Measurements from ENCODE around the gene DIAPH2. TPM values are rescaled to one million over a fixed set of nuclear protein-coding genes. Genes with fewer than 3 reads are reported as not detected.

Gene DIAPH2
- total RNA-seq, 1 experiment from 2014 or later, result 15.9 TPM

DNA sequence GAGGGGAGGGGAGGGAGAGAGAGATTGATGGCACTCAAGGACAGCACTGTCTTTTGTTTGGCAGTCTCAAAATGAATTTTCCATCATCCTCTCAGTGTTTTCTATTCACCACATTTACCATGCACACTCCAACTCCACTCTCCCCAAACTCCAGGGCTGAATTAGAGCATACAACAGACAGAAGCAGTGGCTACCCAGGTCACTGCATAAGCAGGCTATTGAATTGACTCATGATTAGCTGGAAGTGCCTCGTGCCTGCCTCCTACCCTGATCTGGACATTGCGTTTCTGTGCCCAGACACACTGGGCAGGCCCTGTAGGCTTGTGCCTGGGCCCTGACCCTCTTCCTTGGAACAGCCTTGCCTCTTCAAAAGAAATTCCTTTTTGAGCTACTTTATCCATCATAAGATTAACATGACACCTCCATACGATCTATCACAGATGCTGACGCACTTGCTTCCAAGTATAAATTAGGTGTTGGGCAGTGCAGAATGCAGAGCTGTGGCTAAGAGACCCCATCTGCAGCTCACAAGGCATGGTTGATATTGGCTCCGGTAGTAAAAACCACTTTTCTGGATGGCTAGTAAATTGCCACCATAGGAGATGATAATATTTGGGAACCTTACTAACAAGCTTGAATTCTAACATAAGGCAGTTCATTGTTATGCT is 952.0 kb downstream of the DIAPH2 start:
- ATAC-seq (no peak), DNase-seq (ENCODE audit: low spot score) (no peak)
- no peak for TF ChIP-seq ZNF416 (CRISPR knock-in tag; IDR thresholded peaks at IDR 0.05)
- no peak for TF ChIP-seq NFATC4 (CRISPR knock-in tag; IDR thresholded peaks at IDR 0.05)
- no peak for TF ChIP-seq OVOL2 (CRISPR knock-in tag; IDR thresholded peaks at IDR 0.05; ENCODE audit: borderline replicate concordance)
- TF ChIP-seq NR3C1 (CRISPR knock-in tag; conservative IDR thresholded peaks at IDR 0.05; ENCODE audit: low read depth), result no peak
- no peak for TF ChIP-seq SOX15 (CRISPR knock-in tag; IDR thresholded peaks at IDR 0.05)
- no peak for TF ChIP-seq RELA (CRISPR knock-in tag; IDR thresholded peaks at IDR 0.05; ENCODE audit: borderline replicate concordance)
- TF ChIP-seq FOXJ3 (CRISPR knock-in tag; IDR thresholded peaks at IDR 0.05; ENCODE audit: borderline replicate concordance), result no peak
- TF ChIP-seq, protein P1, sequence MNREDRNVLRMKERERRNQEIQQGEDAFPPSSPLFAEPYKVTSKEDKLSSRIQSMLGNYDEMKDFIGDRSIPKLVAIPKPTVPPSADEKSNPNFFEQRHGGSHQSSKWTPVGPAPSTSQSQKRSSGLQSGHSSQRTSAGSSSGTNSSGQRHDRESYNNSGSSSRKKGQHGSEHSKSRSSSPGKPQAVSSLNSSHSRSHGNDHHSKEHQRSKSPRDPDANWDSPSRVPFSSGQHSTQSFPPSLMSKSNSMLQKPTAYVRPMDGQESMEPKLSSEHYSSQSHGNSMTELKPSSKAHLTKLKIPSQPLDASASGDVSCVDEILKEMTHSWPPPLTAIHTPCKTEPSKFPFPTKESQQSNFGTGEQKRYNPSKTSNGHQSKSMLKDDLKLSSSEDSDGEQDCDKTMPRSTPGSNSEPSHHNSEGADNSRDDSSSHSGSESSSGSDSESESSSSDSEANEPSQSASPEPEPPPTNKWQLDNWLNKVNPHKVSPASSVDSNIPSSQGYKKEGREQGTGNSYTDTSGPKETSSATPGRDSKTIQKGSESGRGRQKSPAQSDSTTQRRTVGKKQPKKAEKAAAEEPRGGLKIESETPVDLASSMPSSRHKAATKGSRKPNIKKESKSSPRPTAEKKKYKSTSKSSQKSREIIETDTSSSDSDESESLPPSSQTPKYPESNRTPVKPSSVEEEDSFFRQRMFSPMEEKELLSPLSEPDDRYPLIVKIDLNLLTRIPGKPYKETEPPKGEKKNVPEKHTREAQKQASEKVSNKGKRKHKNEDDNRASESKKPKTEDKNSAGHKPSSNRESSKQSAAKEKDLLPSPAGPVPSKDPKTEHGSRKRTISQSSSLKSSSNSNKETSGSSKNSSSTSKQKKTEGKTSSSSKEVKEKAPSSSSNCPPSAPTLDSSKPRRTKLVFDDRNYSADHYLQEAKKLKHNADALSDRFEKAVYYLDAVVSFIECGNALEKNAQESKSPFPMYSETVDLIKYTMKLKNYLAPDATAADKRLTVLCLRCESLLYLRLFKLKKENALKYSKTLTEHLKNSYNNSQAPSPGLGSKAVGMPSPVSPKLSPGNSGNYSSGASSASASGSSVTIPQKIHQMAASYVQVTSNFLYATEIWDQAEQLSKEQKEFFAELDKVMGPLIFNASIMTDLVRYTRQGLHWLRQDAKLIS (CRISPR knock-in tag; IDR thresholded peaks at IDR 0.05; ENCODE audit: borderline replicate concordance), result no peak
- no peak for TF ChIP-seq CTCF (IDR thresholded peaks at IDR 0.05)
- TF ChIP-seq JUN (CRISPR knock-in tag; IDR thresholded peaks at IDR 0.05), result no peak
- TF ChIP-seq, protein P2, sequence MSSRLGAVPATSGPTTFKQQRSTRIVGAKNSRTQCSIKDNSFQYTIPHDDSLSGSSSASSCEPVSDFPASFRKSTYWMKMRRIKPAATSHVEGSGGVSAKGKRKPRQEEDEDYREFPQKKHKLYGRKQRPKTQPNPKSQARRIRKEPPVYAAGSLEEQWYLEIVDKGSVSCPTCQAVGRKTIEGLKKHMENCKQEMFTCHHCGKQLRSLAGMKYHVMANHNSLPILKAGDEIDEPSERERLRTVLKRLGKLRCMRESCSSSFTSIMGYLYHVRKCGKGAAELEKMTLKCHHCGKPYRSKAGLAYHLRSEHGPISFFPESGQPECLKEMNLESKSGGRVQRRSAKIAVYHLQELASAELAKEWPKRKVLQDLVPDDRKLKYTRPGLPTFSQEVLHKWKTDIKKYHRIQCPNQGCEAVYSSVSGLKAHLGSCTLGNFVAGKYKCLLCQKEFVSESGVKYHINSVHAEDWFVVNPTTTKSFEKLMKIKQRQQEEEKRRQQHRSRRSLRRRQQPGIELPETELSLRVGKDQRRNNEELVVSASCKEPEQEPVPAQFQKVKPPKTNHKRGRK (CRISPR knock-in tag; IDR thresholded peaks at IDR 0.05; ENCODE audit: borderline replicate concordance), result no peak
- TF ChIP-seq NR2C2 (CRISPR knock-in tag; IDR thresholded peaks at IDR 0.05), result no peak
- TF ChIP-seq CBFB (CRISPR knock-in tag; IDR thresholded peaks at IDR 0.05; ENCODE audit: low read depth), result no peak
- TF ChIP-seq, protein P3, sequence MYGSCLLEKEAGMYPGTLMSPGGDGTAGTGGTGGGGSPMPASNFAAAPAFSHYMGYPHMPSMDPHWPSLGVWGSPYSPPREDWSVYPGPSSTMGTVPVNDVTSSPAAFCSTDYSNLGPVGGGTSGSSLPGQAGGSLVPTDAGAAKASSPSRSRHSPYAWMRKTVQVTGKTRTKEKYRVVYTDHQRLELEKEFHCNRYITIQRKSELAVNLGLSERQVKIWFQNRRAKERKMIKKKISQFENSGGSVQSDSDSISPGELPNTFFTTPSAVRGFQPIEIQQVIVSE (CRISPR knock-in tag; IDR thresholded peaks at IDR 0.05; ENCODE audit: borderline replicate concordance), result no peak
- TF ChIP-seq SMAD3 (CRISPR knock-in tag; IDR thresholded peaks at IDR 0.05; ENCODE audit: borderline replicate concordance), result no peak
- TF ChIP-seq, protein P4, sequence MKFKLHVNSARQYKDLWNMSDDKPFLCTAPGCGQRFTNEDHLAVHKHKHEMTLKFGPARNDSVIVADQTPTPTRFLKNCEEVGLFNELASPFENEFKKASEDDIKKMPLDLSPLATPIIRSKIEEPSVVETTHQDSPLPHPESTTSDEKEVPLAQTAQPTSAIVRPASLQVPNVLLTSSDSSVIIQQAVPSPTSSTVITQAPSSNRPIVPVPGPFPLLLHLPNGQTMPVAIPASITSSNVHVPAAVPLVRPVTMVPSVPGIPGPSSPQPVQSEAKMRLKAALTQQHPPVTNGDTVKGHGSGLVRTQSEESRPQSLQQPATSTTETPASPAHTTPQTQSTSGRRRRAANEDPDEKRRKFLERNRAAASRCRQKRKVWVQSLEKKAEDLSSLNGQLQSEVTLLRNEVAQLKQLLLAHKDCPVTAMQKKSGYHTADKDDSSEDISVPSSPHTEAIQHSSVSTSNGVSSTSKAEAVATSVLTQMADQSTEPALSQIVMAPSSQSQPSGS (CRISPR knock-in tag; IDR thresholded peaks at IDR 0.05; ENCODE audit: borderline replicate concordance, low read depth), result no peak
- TF ChIP-seq CREM (CRISPR knock-in tag; IDR thresholded peaks at IDR 0.05), result no peak
- TF ChIP-seq STAT6 (CRISPR knock-in tag; conservative IDR thresholded peaks at IDR 0.05; ENCODE audit: low read depth), result no peak
- no peak for TF ChIP-seq FOXP1 (CRISPR knock-in tag; IDR thresholded peaks at IDR 0.05; ENCODE audit: borderline replicate concordance)
- no peak for TF ChIP-seq TEAD1 (CRISPR knock-in tag; IDR thresholded peaks at IDR 0.05)
- H3K27ac Mint-ChIP-seq, result no peak overlapping the region
- no peaks in the 10 kb centered on the region; the same call in 1 of the 2 replicates for H3K27me3 Mint-ChIP-seq (ENCODE audit: low read depth)
- ChIA-PET CTCF (no interaction called here), POLR2A (no interaction called here)
- no peaks in the 10 kb centered on the region for H3K9me3 Mint-ChIP-seq
- H3K4me1 Mint-ChIP-seq, result peaks cover 37% of the 10 kb centered on the region
- H3K4me3 Mint-ChIP-seq, result no peak overlapping the region
- no peaks in the 10 kb centered on the region for H3K36me3 Mint-ChIP-seq
